HepG2 (cell line): ENCODE data around the gene ACTL8. TPM values are rescaled to one million over a fixed set of nuclear protein-coding genes. Genes with fewer than 3 reads are reported as not detected.

Experiments used
- ATAC-seq: fragments of 200-7000 bp; cut with Tn5 transposase; 3 replicates; pipeline ENCODE4 v1.9.1; 2020; ENCODE audit warnings: mild to moderate bottlenecking, moderate library complexity
- BruUV-seq: library from RNA; stranded (reverse); fragments of 400-500 nt; replicated peaks from 2 replicates; lab custom pipeline; 2021; lab: Mats Ljungman, UMichigan
- CTCF ChIA-PET: fragments of 300-600 bp; formaldehyde crosslinking; extraction: SDS; loops from one replicate; lab custom pipeline; 2021; ENCODE audit warnings: low total read pairs, inconsistent platforms, low intra/inter-chr PET ratio; lab: Yijun Ruan, JAX
- POLR2A ChIA-PET: fragments of 350-600 bp; sonication (Branson Sonifier 250); formaldehyde crosslinking; loops from one replicate; lab custom pipeline; 2020; ENCODE audit warnings: antibody characterized with exemption, inconsistent platforms; lab: Yijun Ruan, JAX
- DNase-seq: peaks from one replicate; pipeline ENCODE4 v3.0.0-alpha.2; 2015; ENCODE audit warnings: low spot score
- FAIRE-seq: peaks from 3 replicates; lab custom pipeline; 2011; peaks lifted over from hg19 to GRCh38; lab: Jason Lieb, UNC
- H2AFZ ChIP-seq: one replicate; pipeline ENCODE4 v1.6.1; 2011; ENCODE audit warnings: low read length, inconsistent platforms
- H3K27ac ChIP-seq: fragments of 300-600 bp; 3 replicates; pipeline ENCODE4 v1.8.0; 2011; ENCODE audit warnings: mixed run types, mild to moderate bottlenecking, mixed read lengths, low read length, inconsistent platforms; ENCODE audit not compliant: insufficient read depth; ENCODE audit errors: extremely low read length
- H3K27me3 ChIP-seq, 2 experiments: fragments of 200-600 bp in 1 of 2; 2 replicates in 1 of 2; 3 replicates in 1 of 2; pipeline versions ENCODE4 v1.6.0 to v1.8.0; 2011; ENCODE audit warnings: low read length in 2 of 2, mild to moderate bottlenecking in 2 of 2, moderate library complexity in 2 of 2, inconsistent platforms in 1 of 2; ENCODE audit not compliant: insufficient read depth in 2 of 2, control insufficient read depth in 1 of 2
- H3K36me3 ChIP-seq, 2 experiments: fragments of 200-600 bp in 1 of 2; replicated peaks in 1 of 2; 2 replicates in 1 of 2; 3 replicates in 1 of 2; pipeline versions ENCODE4 v1.5.1 to v1.8.0; 2011; ENCODE audit warnings: low read length in 2 of 2, inconsistent platforms in 1 of 2; ENCODE audit not compliant: insufficient read depth in 2 of 2, control insufficient read depth in 1 of 2
- H3K4me1 ChIP-seq: 2 replicates; pipeline ENCODE4 v1.5.1; 2012; ENCODE audit warnings: low read length, inconsistent platforms; ENCODE audit not compliant: insufficient read depth
- H3K4me2 ChIP-seq: 2 replicates; pipeline ENCODE4 v1.6.0; 2011; ENCODE audit warnings: low read depth, low read length, inconsistent platforms
- H3K4me3 ChIP-seq, 3 experiments: fragments of 200-600 bp in 1 of 3; sonication (generic), shearing (Covaris generic) in 1 of 3; replicated peaks in 1 of 3; 2 replicates each; pipeline ENCODE4 v1.5.1; 2011 to 2016; ENCODE audit warnings: low read length in 3 of 3, inconsistent platforms in 2 of 3, low read depth in 2 of 3, mild to moderate bottlenecking in 2 of 3, control low read depth in 1 of 3, mixed read lengths in 1 of 3; ENCODE audit not compliant: insufficient read depth in 1 of 3
- H3K79me2 ChIP-seq: one replicate; pipeline ENCODE4 v1.6.1; 2011; ENCODE audit warnings: low read length, inconsistent platforms; ENCODE audit not compliant: insufficient read depth
- H3K9ac ChIP-seq: 2 replicates; pipeline ENCODE4 v1.6.0; 2011; ENCODE audit warnings: mild to moderate bottlenecking, low read depth, low read length, inconsistent platforms; ENCODE audit not compliant: insufficient read depth
- H3K9me3 ChIP-seq: 2 replicates; pipeline ENCODE4 v1.5.1; 2012; ENCODE audit warnings: mild to moderate bottlenecking, low read length
- H4K20me1 ChIP-seq: 2 replicates; pipeline ENCODE4 v1.6.0; 2011; ENCODE audit warnings: inconsistent platforms, mild to moderate bottlenecking, low read length, moderate library complexity; ENCODE audit not compliant: insufficient read depth
- ASH2L ChIP-seq: fragments of 300-600, 200-600 bp; sonication (generic); IDR thresholded peaks from 2 replicates; pipeline ENCODE4 v1.7.0; 2017; ENCODE audit warnings: low read depth, mild to moderate bottlenecking, moderate library complexity, mixed read lengths, low read length; ENCODE audit not compliant: insufficient read length
- ATF4 ChIP-seq, 2 experiments: fragments of 450-650 bp in 1 of 2; sonication (generic) in 1 of 2; formaldehyde crosslinking; IDR thresholded peaks; 2 replicates each; pipeline versions ENCODE4 v1.5.0 to v1.8.0; 2020 to 2022; ENCODE audit warnings: mild to moderate bottlenecking in 1 of 2, missing genetic modification reagents in 1 of 2
- CREB1 ChIP-seq, 2 experiments: fragments of 450-650 bp in 1 of 2; IDR thresholded peaks; 2 replicates each; pipeline ENCODE4 v1.6.1; 2016 to 2017; ENCODE audit warnings: control low read depth in 1 of 2, mild to moderate bottlenecking in 1 of 2, missing compliant biosample characterization in 1 of 2, missing genetic modification characterization in 1 of 2
- HOXA9 ChIP-seq: sonication (generic); formaldehyde crosslinking; IDR thresholded peaks from 2 replicates; pipeline ENCODE4 v1.8.1; 2022; ENCODE audit warnings: missing genetic modification reagents, mild to moderate bottlenecking, moderate library complexity, borderline replicate concordance
- NFIC ChIP-seq: IDR thresholded peaks from 2 replicates; pipeline ENCODE4 v1.6.1; 2012; ENCODE audit warnings: mild to moderate bottlenecking, low read length, inconsistent platforms
- PAX8 ChIP-seq: sonication (generic); formaldehyde crosslinking; IDR thresholded peaks from 2 replicates; pipeline ENCODE4 v1.8.0; 2022; ENCODE audit warnings: mild to moderate bottlenecking, missing genetic modification reagents, borderline replicate concordance
- REXO4 ChIP-seq: sonication (generic); formaldehyde crosslinking; IDR thresholded peaks from 2 replicates; pipeline ENCODE4 v1.8.0; 2022; ENCODE audit warnings: missing genetic modification reagents, mild to moderate bottlenecking, borderline replicate concordance
- SCMH1 ChIP-seq: sonication (generic); formaldehyde crosslinking; IDR thresholded peaks from 2 replicates; pipeline ENCODE4 v1.9.0; 2021; ENCODE audit warnings: missing genetic modification reagents, mild to moderate bottlenecking, borderline replicate concordance
- SIX4 ChIP-seq: sonication (generic); formaldehyde crosslinking; IDR thresholded peaks from 2 replicates; pipeline ENCODE4 v1.4.0; 2020; ENCODE audit warnings: missing genetic modification reagents
- ZNF331 ChIP-seq: sonication (generic); formaldehyde crosslinking; IDR thresholded peaks from 2 replicates; pipeline ENCODE4 v1.4.0; 2020; ENCODE audit warnings: missing genetic modification reagents
- ZNF549 ChIP-seq: sonication (generic); formaldehyde crosslinking; IDR thresholded peaks from 2 replicates; pipeline ENCODE4 v1.5.0; 2020; ENCODE audit warnings: missing genetic modification reagents
- ZNF569 ChIP-seq: sonication (generic); formaldehyde crosslinking; IDR thresholded peaks from 2 replicates; pipeline ENCODE4 v1.5.0; 2020; ENCODE audit warnings: mild to moderate bottlenecking, missing genetic modification reagents, moderate library complexity, borderline replicate concordance
- ZNF660 ChIP-seq: sonication (generic); formaldehyde crosslinking; IDR thresholded peaks from 2 replicates; pipeline ENCODE4 v1.5.1; 2020; ENCODE audit warnings: mild to moderate bottlenecking, low read depth, missing genetic modification reagents, borderline replicate concordance
- ZNF740 ChIP-seq: sonication (generic); formaldehyde crosslinking; IDR thresholded peaks from 2 replicates; pipeline ENCODE4 v1.4.0; 2020; ENCODE audit warnings: missing genetic modification reagents
- ZNF746 ChIP-seq: sonication (generic); formaldehyde crosslinking; IDR thresholded peaks from 2 replicates; pipeline ENCODE4 v1.8.0; 2022; ENCODE audit warnings: mild to moderate bottlenecking, missing genetic modification reagents
- ZNF749 ChIP-seq: sonication (generic); formaldehyde crosslinking; IDR thresholded peaks from 2 replicates; pipeline ENCODE4 v1.8.0; 2022; ENCODE audit warnings: mild to moderate bottlenecking, missing genetic modification reagents, moderate library complexity, borderline replicate concordance
- ZNF768 ChIP-seq: sonication (generic); formaldehyde crosslinking; IDR thresholded peaks from 2 replicates; pipeline ENCODE4 v1.4.0; 2020; ENCODE audit warnings: missing genetic modification reagents
- ZSCAN12 ChIP-seq: sonication (generic); formaldehyde crosslinking; IDR thresholded peaks from 2 replicates; pipeline ENCODE4 v1.9.0; 2021; ENCODE audit warnings: mild to moderate bottlenecking, missing genetic modification reagents
- WGBS: methylation state at CpG from one replicate; pipeline ENCODE4 v1.1.6; 2017; ENCODE audit warnings: low lambda C conversion rate; 5-methylcytosine and 5-hydroxymethylcytosine counted together
- in situ Hi-C: cut with HindIII; loops from 2 replicates; pipeline ENCODE4 v1.10.0; 2017; ENCODE audit warnings: low pct_unique_long_range_greater_than_20kb; ENCODE audit not compliant: extremely low pct_ligation_motif_present
- intact Hi-C: fragments of 100-400 bp; cut with micrococcal nuclease; formaldehyde crosslinking; loops from one replicate; pipeline ENCODE4 v1.10.0; 2022; ENCODE audit not compliant: unreplicated experiment
- polyA plus RNA-seq, 8 experiments: library from polyadenylated mRNA; depleted of rRNA in 3 of 8; stranded (reverse) in 7 of 8; unstranded in 1 of 8; fragments of >200 nt; fragmentation: Illumina TruSeq in 4 of 8; extraction: Trizol in 4 of 8; gene quantifications; 2 replicates each; pipeline versions ENCODE4 v1.2.1 to v1.2.3, GENCODE V29; 2011 to 2016; ENCODE audit warnings: low read depth in 4 of 8, missing spikeins in 1 of 8, mixed read lengths in 1 of 8; ENCODE audit not compliant: insufficient read depth in 1 of 8
- total RNA-seq, 5 experiments: library from RNA; depleted of rRNA; stranded (reverse); fragments of >200 nt; fragmentation: Illumina TruSeq; extraction: Trizol; gene quantifications; 2 replicates each; pipeline ENCODE4 v1.2.3, GENCODE V29; 2016; ENCODE audit warnings: low read depth in 1 of 5

The ACTL8 gene
- total and polyA plus RNA-seq, 2 of the 13 experiments (the other 11 are each of a cell fraction or from before 2014, with no cell fraction given): 0.09 to 0.64 TPM

GRCh38 chr1:17866740-17867029 is 111.6 kb downstream of the ACTL8 start:
- no peak overlapping the region for H3K4me3 ChIP-seq
- intact Hi-C loops (no loop called here), in situ Hi-C loops (no loop called here)
- H3K27me3 ChIP-seq: peaks cover 0 to 1% of the 10 kb centered on the region in 2 experiments; a peak in 1 of 5 replicates
- CTCF ChIA-PET: no interaction called here
- no peak overlapping the region for H3K4me2 ChIP-seq
- BruUV-seq: no TSS peak
- FAIRE-seq (no peak), ATAC-seq (no peak), DNase-seq (no peak)
- WGBS: 10% methylated on average over 3 of the region's 3 CpGs
- H3K79me2 ChIP-seq: no peaks in the 10 kb centered on the region
- peak; percentile 43; the same call in 1 of the 2 replicates for TF ChIP-seq ZNF768 (CRISPR knock-in tag)
- no peak for TF ChIP-seq ZNF660
- POLR2A ChIA-PET: no interaction called here
- no peak overlapping the region for H2AFZ ChIP-seq
- no peak overlapping the region for H3K9ac ChIP-seq
- H3K4me1 ChIP-seq: no peaks in the 10 kb centered on the region
- no peaks in the 10 kb centered on the region for H3K36me3 ChIP-seq
- no peak overlapping the region for H3K27ac ChIP-seq
- H4K20me1 ChIP-seq: no peaks in the 10 kb centered on the region
- H3K9me3 ChIP-seq: no peaks in the 10 kb centered on the region

GRCh38 chr1:17867470-17867869 is 112.3 kb downstream of the ACTL8 start:
- no peak overlapping the region for H3K9ac ChIP-seq
- no peak for DNase-seq
- H3K36me3 ChIP-seq: no peaks in the 10 kb centered on the region
- ChIA-PET CTCF (no interaction called here), POLR2A (no interaction called here)
- H3K27ac ChIP-seq: no peak overlapping the region
- peaks cover 0 to 1% of the 10 kb centered on the region in 2 experiments; a peak in 1 of 5 replicates for H3K27me3 ChIP-seq
- ATAC-seq: no peak
- no peak overlapping the region for H3K4me3 ChIP-seq
- FAIRE-seq: no peak
- H3K79me2 ChIP-seq: no peaks in the 10 kb centered on the region
- intact Hi-C loops: no loop called here
- H3K4me2 ChIP-seq: no peak overlapping the region
- H3K9me3 ChIP-seq: no peaks in the 10 kb centered on the region
- in situ Hi-C loops: no loop called here
- no peak overlapping the region for H2AFZ ChIP-seq
- no peaks in the 10 kb centered on the region for H4K20me1 ChIP-seq
- no peaks in the 10 kb centered on the region for H3K4me1 ChIP-seq
- BruUV-seq: no TSS peak
- WGBS: 68% methylated on average over 8 of the region's 8 CpGs
- TF ChIP-seq ZNF749 (CRISPR knock-in tag) (no peak), PAX8 (CRISPR knock-in tag) (no peak), ZNF549 (CRISPR knock-in tag) (no peak), ATF4 (CRISPR knock-in tag; IDR thresholded peaks at IDR 0.05) (no peak), ZNF569 (no peak), NFIC (no peak), ZNF331 (CRISPR knock-in tag) (no peak), ZNF746 (CRISPR knock-in tag) (no peak), SIX4 (CRISPR knock-in tag) (no peak), ASH2L (no peak), CREB1 (IDR thresholded peaks at IDR 0.05) (no peak), CREB1 (CRISPR knock-in tag; IDR thresholded peaks at IDR 0.05) (no peak), REXO4 (CRISPR knock-in tag) (no peak), ZNF740 (no peak), ZSCAN12 (CRISPR knock-in tag) (no peak), SCMH1 (no peak), HOXA9 (no peak)
